Fibroblast of lung (primary cell): ENCODE results near the gene RNU1-1.
"Not testable (repeated sequence)": the region's sequence is repeated elsewhere in the genome, so short reads cannot be mapped to it uniquely, and the experiment has no call there.

Source experiments
- CTCF ChIP-seq, 2 donors: IDR thresholded peaks in 1 of 2; conservative IDR thresholded peaks in 1 of 2; 1 replicate in 1 of 2; 2 replicates in 1 of 2; pipeline ENCODE4 v1.5.1; 2011 to 2012; ENCODE audit warnings: low read length in 2 of 2, control low read depth in 1 of 2, inconsistent platforms in 1 of 2, low read depth in 1 of 2, mild to moderate bottlenecking in 1 of 2
- EZH2 ChIP-seq: IDR thresholded peaks from 2 replicates; pipeline ENCODE4 v1.5.1; 2012; ENCODE audit warnings: low read length, control low read depth, mild to moderate bottlenecking; ENCODE audit errors: missing control alignments

DNA sequence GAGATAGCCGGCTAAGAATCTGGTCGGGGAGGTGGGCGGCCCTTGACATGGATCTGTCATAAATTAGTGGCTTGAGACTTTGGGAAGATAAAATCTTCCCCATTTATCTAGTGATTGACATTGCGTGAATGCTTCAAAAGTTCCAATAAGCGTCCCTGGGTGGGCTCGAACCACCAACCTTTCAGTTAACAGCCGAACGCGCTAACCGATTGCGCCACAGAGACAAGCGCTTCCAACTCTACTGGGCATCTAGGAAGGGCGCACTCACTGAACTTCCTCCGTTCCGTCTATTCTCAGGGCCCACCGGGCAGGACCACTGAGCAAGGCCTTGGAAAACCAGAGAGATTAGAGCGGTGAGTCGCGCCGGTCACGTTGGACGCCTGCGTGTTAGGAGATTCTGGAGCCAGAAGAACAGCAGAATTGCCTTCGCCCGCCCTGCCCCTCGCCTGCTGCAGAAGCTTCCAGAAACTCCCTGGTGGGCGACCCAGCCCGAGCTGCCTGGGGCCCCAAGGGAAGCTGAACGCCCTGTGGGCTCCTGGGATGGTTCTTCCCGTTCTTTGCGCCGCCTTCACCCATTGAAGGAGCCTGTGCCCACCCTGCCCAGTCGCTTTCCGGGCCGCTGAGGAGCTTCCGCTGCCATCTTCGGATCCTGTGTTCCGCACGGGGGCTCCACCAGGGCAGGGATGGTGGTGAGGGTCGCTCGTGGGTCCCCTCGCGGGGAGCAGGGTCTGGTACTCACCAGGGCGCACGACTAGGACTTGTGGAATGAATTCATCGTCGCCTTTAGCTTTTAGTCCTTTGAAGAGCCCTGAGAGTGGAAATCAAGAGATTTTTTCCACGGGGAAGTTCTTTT is 6.6 kb upstream of the RNU1-1 start:
- not testable (repeated sequence) for TF ChIP-seq CTCF (conservative IDR thresholded peaks at IDR 0.05 in 1 of 2, IDR thresholded peaks at IDR 0.05 in 1 of 2; ENCODE audit: low read depth in 1 of 2, low read length in 2 of 2); EZH2
